H1 (cell line): Measurements from ENCODE around the gene RHBG. TPM values are rescaled to one million over a fixed set of nuclear protein-coding genes. Genes with fewer than 3 reads are reported as not detected.

Experiments
- CTCF ChIA-PET: fragments of 300-600 bp; sonication (Branson Sonifier 250); formaldehyde crosslinking; loops from one replicate; lab custom pipeline; 2021; ENCODE audit not compliant: partially characterized antibody; lab: Charles Lee
- POLR2A ChIA-PET: fragments of 300-600 bp; sonication (Branson Sonifier 250); formaldehyde crosslinking; loops from one replicate; lab custom pipeline; 2021; ENCODE audit warnings: inconsistent platforms; ENCODE audit not compliant: partially characterized antibody; lab: Charles Lee
- DNase-seq, 2 experiments: peaks; one replicate each; pipeline versions ENCODE4 v3.0.0 to v3.0.0-alpha.2; 2010 to 2022; ENCODE audit warnings: low spot score in 2 of 2, low read depth in 1 of 2, mixed read lengths in 1 of 2
- FAIRE-seq: peaks from 2 replicates; lab custom pipeline; 2011; peaks lifted over from hg19 to GRCh38; lab: Jason Lieb, UNC
- H2AFZ ChIP-seq: 2 replicates; pipeline ENCODE4 v1.8.1; 2012; ENCODE audit warnings: low read length, inconsistent platforms
- H2AK5ac ChIP-seq: 2 replicates; pipeline ENCODE4 v1.6.1; 2013; ENCODE audit warnings: low read depth, low read length
- H2BK120ac ChIP-seq: replicated peaks from 2 replicates; pipeline ENCODE3; 2013; ENCODE audit warnings: low read depth, low read length, inconsistent platforms
- H2BK12ac ChIP-seq: 2 replicates; pipeline ENCODE4 v1.6.1; 2013; ENCODE audit warnings: low read depth, low read length
- H2BK15ac ChIP-seq: 2 replicates; pipeline ENCODE4 v1.6.1; 2013; ENCODE audit warnings: low read length
- H2BK20ac ChIP-seq: 2 replicates; pipeline ENCODE4 v1.6.1; 2013; ENCODE audit warnings: low read length
- H2BK5ac ChIP-seq: 2 replicates; pipeline ENCODE4 v1.6.1; 2013; ENCODE audit warnings: low read depth, low read length
- H3K14ac ChIP-seq: 2 replicates; pipeline ENCODE4 v1.6.1; 2013; ENCODE audit warnings: inconsistent platforms; ENCODE audit not compliant: insufficient read length
- H3K18ac ChIP-seq: 2 replicates; pipeline ENCODE4 v1.6.1; 2013; ENCODE audit warnings: low read length; ENCODE audit errors: extremely low read depth
- H3K23ac ChIP-seq: 2 replicates; pipeline ENCODE4 v1.6.1; 2013; ENCODE audit warnings: inconsistent platforms; ENCODE audit not compliant: insufficient read length
- H3K23me2 ChIP-seq: 2 replicates; pipeline ENCODE4 v1.6.1; 2013; ENCODE audit warnings: low read depth, low read length
- H3K27ac ChIP-seq: 2 replicates; pipeline ENCODE4 v1.6.1; 2011; ENCODE audit warnings: low read depth, low read length, inconsistent platforms
- H3K27me3 ChIP-seq, 4 experiments: replicated peaks in 1 of 4; 1 replicate in 1 of 4; 2 replicates in 3 of 4; pipeline versions ENCODE4 v1.6.1 to v1.8.1; 2011 to 2013; ENCODE audit warnings: low read length in 3 of 4, mild to moderate bottlenecking in 3 of 4, inconsistent platforms in 2 of 4, mixed read lengths in 2 of 4, moderate library complexity in 1 of 4; ENCODE audit not compliant: control insufficient read depth in 3 of 4, insufficient read depth in 3 of 4; ENCODE audit errors: extremely low read depth in 1 of 4
- H3K36me3 ChIP-seq, 4 experiments: 2 replicates each; pipeline versions ENCODE4 v1.6.1 to v1.8.1; 2011 to 2013; ENCODE audit warnings: mild to moderate bottlenecking in 4 of 4, low read length in 3 of 4, moderate library complexity in 2 of 4, control low read depth in 1 of 4, inconsistent platforms in 1 of 4; ENCODE audit not compliant: insufficient read depth in 4 of 4, control insufficient read depth in 2 of 4
- H3K4ac ChIP-seq: replicated peaks from 2 replicates; pipeline ENCODE3; 2013; ENCODE audit warnings: low read length, low read depth, mixed read lengths, inconsistent platforms; ENCODE audit not compliant: insufficient read length
- H3K4me1 ChIP-seq, 4 experiments: replicated peaks in 1 of 4; 1 replicate in 1 of 4; 2 replicates in 3 of 4; pipeline versions ENCODE4 v1.6.1 to v1.8.1; 2011 to 2013; ENCODE audit warnings: low read length in 3 of 4, inconsistent platforms in 2 of 4, mixed read lengths in 1 of 4; ENCODE audit not compliant: insufficient read depth in 4 of 4, control insufficient read depth in 3 of 4
- H3K4me2 ChIP-seq, 2 experiments: 2 replicates each; pipeline versions ENCODE4 v1.6.1 to v1.8.1; 2011 to 2013; ENCODE audit warnings: low read depth in 2 of 2, low read length in 2 of 2, control low read depth in 1 of 2, inconsistent platforms in 1 of 2, mild to moderate bottlenecking in 1 of 2; ENCODE audit not compliant: insufficient read depth in 1 of 2
- H3K4me3 ChIP-seq, 4 experiments: fragments of 200-600, 300-600 bp in 1 of 4; sonication (generic), shearing (Covaris generic), sonication (Bioruptor Twin) in 1 of 4; 2 replicates each; pipeline versions ENCODE4 v1.5.1 to v1.8.1; 2011 to 2016; ENCODE audit warnings: low read length in 4 of 4, low read depth in 3 of 4, control low read depth in 2 of 4, inconsistent platforms in 2 of 4, mild to moderate bottlenecking in 2 of 4, mixed read lengths in 1 of 4, moderate library complexity in 1 of 4; ENCODE audit not compliant: insufficient read depth in 2 of 4; ENCODE audit errors: extremely low read depth in 1 of 4
- H3K56ac ChIP-seq: replicated peaks from 2 replicates; pipeline ENCODE3; 2013; ENCODE audit warnings: low read depth, mild to moderate bottlenecking, mixed read lengths, low read length, inconsistent platforms; ENCODE audit not compliant: insufficient read length
- H3K79me1 ChIP-seq: 2 replicates; pipeline ENCODE4 v1.6.1; 2013; ENCODE audit warnings: low read depth, low read length, control low read depth
- H3K79me2 ChIP-seq, 2 experiments: 2 replicates each; pipeline versions ENCODE4 v1.6.1 to v1.8.1; 2012 to 2013; ENCODE audit warnings: low read length in 2 of 2, mild to moderate bottlenecking in 2 of 2, inconsistent platforms in 1 of 2; ENCODE audit not compliant: insufficient read depth in 2 of 2, control insufficient read depth in 1 of 2
- H3K9ac ChIP-seq, 4 experiments: replicated peaks in 1 of 4; 1 replicate in 1 of 4; 2 replicates in 3 of 4; pipeline versions ENCODE4 v1.6.1 to v1.8.1; 2011 to 2013; ENCODE audit warnings: low read depth in 3 of 4, low read length in 3 of 4, control low read depth in 2 of 4, mild to moderate bottlenecking in 2 of 4, moderate library complexity in 2 of 4, inconsistent platforms in 1 of 4; ENCODE audit errors: extremely low read depth in 1 of 4
- H3K9me3 ChIP-seq, 2 experiments: 2 replicates each; pipeline versions ENCODE4 v1.6.1 to v1.8.1; 2012 to 2013; ENCODE audit warnings: mild to moderate bottlenecking in 2 of 2, moderate library complexity in 2 of 2, control low read depth in 1 of 2, inconsistent platforms in 1 of 2, low read depth in 1 of 2, low read length in 1 of 2, mixed read lengths in 1 of 2; ENCODE audit not compliant: insufficient read depth in 2 of 2
- H4K20me1 ChIP-seq, 2 experiments: replicated peaks in 1 of 2; 2 replicates each; pipeline versions ENCODE3 to v1.8.1; 2011 to 2013; ENCODE audit warnings: inconsistent platforms in 2 of 2, low read length in 2 of 2, mild to moderate bottlenecking in 1 of 2; ENCODE audit not compliant: insufficient read depth in 2 of 2, control insufficient read depth in 1 of 2
- H4K5ac ChIP-seq: 2 replicates; pipeline ENCODE4 v1.6.1; 2013; ENCODE audit warnings: low read length, low read depth, mixed read lengths, inconsistent platforms; ENCODE audit not compliant: insufficient read length
- H4K8ac ChIP-seq: 2 replicates; pipeline ENCODE4 v1.8.0; 2013; ENCODE audit warnings: mild to moderate bottlenecking, moderate library complexity, low read length, inconsistent platforms; ENCODE audit not compliant: insufficient read depth; ENCODE audit errors: extremely low read depth
- H4K91ac ChIP-seq: replicated peaks from 2 replicates; pipeline ENCODE3; 2013; ENCODE audit warnings: low read length, mixed read lengths, inconsistent platforms; ENCODE audit not compliant: insufficient read length
- BACH1 ChIP-seq: IDR thresholded peaks from 2 replicates; pipeline ENCODE4 v1.6.1; 2012; ENCODE audit warnings: low read length, improper control_type of control experiment
- FOSL1 ChIP-seq: IDR thresholded peaks from 2 replicates; pipeline ENCODE4 v1.6.1; 2011; ENCODE audit warnings: mild to moderate bottlenecking, low read depth, low read length, moderate library complexity; ENCODE audit not compliant: insufficient read depth
- HDAC2 ChIP-seq, 2 experiments: fragments of 300-600 bp in 1 of 2; sonication (generic) in 1 of 2; IDR thresholded peaks; 2 replicates each; pipeline ENCODE4 v1.6.1; 2011 to 2012; ENCODE audit warnings: low read depth in 2 of 2, low read length in 2 of 2, mild to moderate bottlenecking in 2 of 2, moderate library complexity in 2 of 2, borderline replicate concordance in 1 of 2, inconsistent platforms in 1 of 2
- MAFK ChIP-seq: IDR thresholded peaks from 2 replicates; pipeline ENCODE4 v1.6.1; 2012; ENCODE audit warnings: low read depth, mild to moderate bottlenecking, improper control_type of control experiment, low read length
- NRF1 ChIP-seq: IDR thresholded peaks from 2 replicates; pipeline ENCODE4 v1.6.1; 2011; ENCODE audit warnings: mild to moderate bottlenecking, low read depth, low read length, improper control_type of control experiment
- RAD21 ChIP-seq, 2 experiments: IDR thresholded peaks in 1 of 2; conservative IDR thresholded peaks in 1 of 2; 2 replicates each; pipeline ENCODE4 v1.6.1; 2011; ENCODE audit warnings: low read depth in 2 of 2, low read length in 2 of 2, improper control_type of control experiment in 1 of 2, inconsistent platforms in 1 of 2, mild to moderate bottlenecking in 1 of 2, moderate library complexity in 1 of 2
- RBBP5 ChIP-seq: IDR thresholded peaks from 2 replicates; pipeline ENCODE4 v1.7.1; 2012; ENCODE audit warnings: low read depth, mild to moderate bottlenecking, inconsistent platforms, low read length, moderate library complexity, borderline replicate concordance
- RFX5 ChIP-seq: IDR thresholded peaks from 2 replicates; pipeline ENCODE4 v1.6.1; 2011; ENCODE audit warnings: low read depth, low read length, improper control_type of control experiment, borderline replicate concordance
- SIRT6 ChIP-seq: IDR thresholded peaks from one replicate; pipeline ENCODE4 v1.7.1; 2012; ENCODE audit warnings: low read length, inconsistent platforms
- WGBS, 2 experiments: shearing (Covaris generic) in 1 of 2; methylation state at CpG; one replicate each; pipeline versions ENCODE4 v1.1.6 to v1.1.7; 2013 to 2015; ENCODE audit warnings: low lambda C conversion rate in 2 of 2, mixed read lengths in 2 of 2, inconsistent platforms in 1 of 2, low coverage in 1 of 2, missing lambda C conversion rate in 1 of 2; ENCODE audit not compliant: insufficient replicate concordance in 2 of 2, insufficient coverage in 1 of 2, insufficient read length in 1 of 2; ENCODE audit errors: extremely low coverage in 1 of 2, missing lambda C conversion rate in 1 of 2; 5-methylcytosine and 5-hydroxymethylcytosine counted together
- polyA plus RNA-seq, 7 experiments: library from polyadenylated mRNA; depleted of rRNA in 3 of 7; stranded (reverse) in 5 of 7; unstranded in 2 of 7; fragments of >200 nt in 5 of 7; fragments of 200-250 nt in 2 of 7; gene quantifications; 1 replicate in 5 of 7; 2 replicates in 1 of 7; 4 replicates in 1 of 7; pipeline versions ENCODE4 v1.2.1 to v1.2.3, GENCODE V29; 2011 to 2013; ENCODE audit warnings: missing spikeins in 2 of 7, mixed read lengths in 2 of 7
- total RNA-seq: library from RNA; stranded (reverse); fragmentation: NEBNext Ultra II Directional; extraction: Animal tissue kit (Norgen Biotek cat#: 25700); gene quantifications from 2 replicates; pipeline ENCODE4 v1.2.1, GENCODE V29; 2021
- TF ChIP-seq, protein P1 (sequence below), 3 experiments: IDR thresholded peaks; 1 replicate in 2 of 3; 2 replicates in 1 of 3; pipeline versions ENCODE4 v1.5.1 to v1.6.1; 2011; ENCODE audit warnings: low read length in 3 of 3, mild to moderate bottlenecking in 3 of 3, inconsistent platforms in 2 of 3, low read depth in 1 of 3, moderate library complexity in 1 of 3; ENCODE audit not compliant: insufficient read depth in 1 of 3; ENCODE audit errors: control extremely low read depth in 1 of 3

Gene RHBG
- total and polyA plus RNA-seq, 2 of the 8 experiments (the other 6 are each of a cell fraction or from before 2014, with no cell fraction given), result 2.6 to 2.7 TPM

DNA sequence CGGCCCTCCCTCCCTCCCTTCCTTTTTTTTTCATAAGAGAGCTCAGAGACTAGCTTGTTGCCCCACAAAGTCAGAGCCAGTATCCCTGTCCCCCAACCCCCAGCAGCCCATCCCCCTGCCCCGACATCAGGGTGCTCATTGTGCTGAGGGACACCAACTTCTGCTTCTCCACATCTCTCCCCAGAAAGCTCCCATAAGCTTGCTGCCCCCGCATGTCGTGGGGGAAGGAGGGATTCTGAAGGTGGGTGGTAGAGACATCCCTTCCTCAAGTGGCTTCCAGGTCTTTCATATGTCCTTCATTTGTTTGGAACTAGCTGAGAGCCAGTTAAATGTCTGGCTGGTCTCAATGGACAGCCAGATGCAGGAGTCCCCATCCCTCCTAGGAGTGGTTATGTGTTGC lies 41.2 kb downstream of the RHBG start:
- Histone ChIP-seq H2BK12ac (no peak overlapping the region), H3K36me3 (no peaks in the 10 kb centered on the region), H3K9ac (no peak overlapping the region), H2BK20ac (no peak overlapping the region), H3K4me1 (peaks cover 2 to 13% (median 6%) of the 10 kb centered on the region in 4 experiments), H4K5ac (no peak overlapping the region), H2BK5ac (no peak overlapping the region), H3K4me3 (no peak overlapping the region), H3K79me2 (no peaks in the 10 kb centered on the region), H3K23me2 (no peaks in the 10 kb centered on the region), H4K8ac (no peak overlapping the region), H3K18ac (no peak overlapping the region), H3K27ac (no peak overlapping the region), H3K4me2 (no peak overlapping the region), H3K56ac (no peak overlapping the region), H2BK15ac (no peak overlapping the region), H4K20me1 (no peaks in the 10 kb centered on the region), H3K23ac (no peak overlapping the region), H3K14ac (no peak overlapping the region), H3K9me3 (no peaks in the 10 kb centered on the region), H2AK5ac (no peak overlapping the region), H3K4ac (no peak overlapping the region), H2AFZ (no peak overlapping the region), H4K91ac (no peak overlapping the region), H2BK120ac (no peak overlapping the region), H3K27me3 (peaks cover 0 to 2% (median 0%) of the 10 kb centered on the region in 4 experiments; a peak in 3 of 7 replicates), H3K79me1 (no peaks in the 10 kb centered on the region)
- DNase-seq, result no peak
- WGBS, 2 experiments, result 80% methylated on average over 3 of the region's 4 CpGs; no CpG with 5 or more reads in 1 of the 2 experiments
- no peak for FAIRE-seq
- CTCF ChIA-PET, result interaction anchor here (0.8 to 16.8 kb wide), 9 partner anchors 8 to 57 kb away, joined by 3 to 517 read pairs (median 3); no protein-coding TSS in a partner anchor
- POLR2A ChIA-PET, result interaction anchor here (1.2 to 1.5 kb wide), 3 partner anchors 8 to 10 kb away, joined by 3 read pairs; no protein-coding TSS in a partner anchor
- no peak for TF ChIP-seq MAFK
- no peak for TF ChIP-seq RAD21 (IDR thresholded peaks at IDR 0.05 in 1 of 2, conservative IDR thresholded peaks at IDR 0.05 in 1 of 2; ENCODE audit: low read depth in 2 of 2, low read length in 2 of 2)
- TF ChIP-seq, protein P1, sequence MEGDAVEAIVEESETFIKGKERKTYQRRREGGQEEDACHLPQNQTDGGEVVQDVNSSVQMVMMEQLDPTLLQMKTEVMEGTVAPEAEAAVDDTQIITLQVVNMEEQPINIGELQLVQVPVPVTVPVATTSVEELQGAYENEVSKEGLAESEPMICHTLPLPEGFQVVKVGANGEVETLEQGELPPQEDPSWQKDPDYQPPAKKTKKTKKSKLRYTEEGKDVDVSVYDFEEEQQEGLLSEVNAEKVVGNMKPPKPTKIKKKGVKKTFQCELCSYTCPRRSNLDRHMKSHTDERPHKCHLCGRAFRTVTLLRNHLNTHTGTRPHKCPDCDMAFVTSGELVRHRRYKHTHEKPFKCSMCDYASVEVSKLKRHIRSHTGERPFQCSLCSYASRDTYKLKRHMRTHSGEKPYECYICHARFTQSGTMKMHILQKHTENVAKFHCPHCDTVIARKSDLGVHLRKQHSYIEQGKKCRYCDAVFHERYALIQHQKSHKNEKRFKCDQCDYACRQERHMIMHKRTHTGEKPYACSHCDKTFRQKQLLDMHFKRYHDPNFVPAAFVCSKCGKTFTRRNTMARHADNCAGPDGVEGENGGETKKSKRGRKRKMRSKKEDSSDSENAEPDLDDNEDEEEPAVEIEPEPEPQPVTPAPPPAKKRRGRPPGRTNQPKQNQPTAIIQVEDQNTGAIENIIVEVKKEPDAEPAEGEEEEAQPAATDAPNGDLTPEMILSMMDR (IDR thresholded peaks at IDR 0.05; ENCODE audit: control extremely low read depth in 1 of 3, insufficient read depth in 1 of 3, low read depth in 1 of 3, low read length in 3 of 3), result no peak
- no peak for TF ChIP-seq FOSL1
- no peak for TF ChIP-seq BACH1
- TF ChIP-seq RBBP5, result no peak
- no peak for TF ChIP-seq RFX5
- no peak for TF ChIP-seq HDAC2 (IDR thresholded peaks at IDR 0.05; ENCODE audit: borderline replicate concordance in 1 of 2, low read depth in 2 of 2, low read length in 2 of 2)
- no peak for TF ChIP-seq SIRT6
- no peak for TF ChIP-seq NRF1
